GM18505 (cell line): ENCODE data around the gene ATP13A3.
"Not testable (repeated sequence)": the region's sequence is repeated elsewhere in the genome, so short reads cannot be mapped to it uniquely, and the experiment has no call there.

Experiments
- ATAC-seq: cut with Tn5 transposase; IDR thresholded peaks from one replicate; pipeline ENCODE4 v1.9.1; 2021; ENCODE audit not compliant: unreplicated experiment
- POLR2A ChIP-seq: IDR thresholded peaks from 4 replicates; pipeline ENCODE4 v1.6.1; 2011; ENCODE audit warnings: borderline replicate concordance; ENCODE audit not compliant: insufficient read depth, insufficient read length; ENCODE audit errors: extremely low read depth

The ATP13A3 gene

DNA sequence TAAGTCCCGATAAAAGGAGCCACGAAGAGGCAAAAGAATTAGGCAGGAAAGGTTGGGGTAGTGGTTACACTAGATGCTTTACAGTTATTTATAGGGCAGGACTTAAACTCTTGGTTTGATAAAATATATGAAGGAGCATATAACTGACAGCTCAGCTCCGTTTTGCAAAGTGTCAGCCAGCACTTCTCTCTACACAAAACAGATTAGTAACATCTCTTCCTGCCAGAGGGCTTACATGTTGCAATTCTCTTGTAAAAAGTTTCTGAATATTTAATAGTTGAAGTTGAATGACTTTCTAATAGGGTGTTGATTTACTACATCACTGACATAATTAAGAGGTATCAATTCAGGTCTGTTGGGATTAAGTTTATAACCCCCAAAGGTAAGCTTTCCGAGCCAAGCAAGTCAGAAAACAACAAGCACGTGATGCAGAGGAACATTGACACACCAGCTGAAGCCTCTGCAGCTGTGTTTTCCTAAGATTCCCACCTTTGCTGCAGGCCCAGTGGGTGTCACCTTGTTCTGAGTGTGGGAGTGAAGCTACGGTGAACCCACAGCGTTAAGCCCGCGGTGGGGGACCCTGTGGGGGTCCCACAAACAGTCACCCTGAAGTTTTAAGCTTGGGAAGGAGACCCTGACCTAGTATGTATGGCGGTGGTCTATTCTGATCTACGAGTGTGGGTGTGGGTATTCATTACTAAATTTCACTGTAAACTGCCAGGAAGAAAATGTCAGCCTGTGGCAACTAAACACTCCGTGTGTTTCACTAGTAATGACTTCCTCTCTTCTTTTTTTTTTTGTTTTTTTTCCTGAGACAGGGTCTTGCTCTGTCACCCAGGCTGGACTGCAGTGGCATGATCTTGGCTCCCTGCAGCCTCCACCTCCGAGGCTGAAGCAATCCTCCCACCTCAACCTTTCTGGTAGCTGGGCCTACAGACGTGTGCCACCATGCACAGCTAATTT lies 22.0 kb upstream of the ATP13A3 start:
- TF ChIP-seq POLR2A = no peak
- no peak for ATAC-seq

GRCh38 chr3:194507571-194507970 lies 20.8 kb upstream of the ATP13A3 start:
- ATAC-seq = no peak
- TF ChIP-seq POLR2A = no peak

DNA sequence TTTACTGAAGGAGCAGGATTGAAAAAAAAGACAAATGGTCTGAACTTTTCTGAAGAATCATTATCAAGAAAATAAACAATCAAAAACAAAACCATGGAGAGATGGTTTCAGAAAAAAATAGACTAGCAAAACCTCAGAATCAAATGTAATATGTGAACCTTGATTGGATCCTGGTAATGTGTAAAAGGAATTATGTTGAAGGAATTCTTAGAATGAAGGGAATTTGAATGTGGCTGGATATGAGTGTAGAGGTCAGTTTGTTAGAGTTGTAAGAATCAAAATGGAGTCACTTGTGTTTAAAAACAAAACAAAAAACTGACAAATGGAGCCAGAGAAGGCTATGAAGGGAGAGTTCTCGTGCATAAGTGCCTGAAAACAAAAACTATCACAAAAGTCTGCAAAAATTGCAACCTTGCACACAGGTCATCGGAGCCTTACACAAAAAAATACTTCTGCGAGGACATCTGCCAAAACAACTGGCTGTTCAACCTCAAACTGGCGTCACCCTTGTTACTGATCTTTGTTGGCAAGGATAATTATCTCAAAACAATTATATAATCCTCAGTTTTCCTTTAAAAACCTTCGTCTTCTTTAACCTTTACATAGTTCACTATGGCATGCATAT lies 19.1 kb upstream of the ATP13A3 start:
- ATAC-seq = no peak
- no peak for TF ChIP-seq POLR2A

- no peak for ATAC-seq
- no peak for TF ChIP-seq POLR2A
These were observed 18.1 kb upstream of the ATP13A3 start for GRCh38 chr3:194504861-194505260.

- TF ChIP-seq POLR2A = no peak
- no peak for ATAC-seq
These were observed 17.3 kb upstream of the ATP13A3 start for GRCh38 chr3:194504146-194504545.

GRCh38 chr3:194503081-194503531 lies 16.3 kb upstream of the ATP13A3 start:
- ATAC-seq = no peak
- no peak for TF ChIP-seq POLR2A

GRCh38 chr3:194500198-194500597 lies 13.4 kb upstream of the ATP13A3 start:
- no peak for ATAC-seq
- TF ChIP-seq POLR2A = no peak

DNA sequence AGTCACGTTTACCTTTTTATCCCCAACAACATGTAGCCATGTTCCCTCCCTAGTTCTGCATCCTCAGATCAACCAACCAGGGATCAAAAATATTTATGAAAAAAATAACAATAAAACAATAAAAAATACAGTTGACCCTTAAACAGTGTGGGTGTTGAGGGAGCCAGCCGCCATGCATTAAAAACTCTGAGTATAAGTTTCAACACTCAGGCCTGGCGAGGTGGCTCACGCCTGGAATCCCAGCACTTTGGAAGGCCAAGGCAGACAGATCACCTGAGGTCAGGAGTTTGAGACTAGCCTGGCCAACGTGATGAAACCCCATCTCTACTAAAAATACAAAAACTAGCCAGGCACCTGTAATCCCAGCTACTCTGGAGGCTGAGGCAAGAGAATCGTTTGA lies 12.7 kb upstream of the ATP13A3 start:
- ATAC-seq = not testable (repeated sequence)

DNA sequence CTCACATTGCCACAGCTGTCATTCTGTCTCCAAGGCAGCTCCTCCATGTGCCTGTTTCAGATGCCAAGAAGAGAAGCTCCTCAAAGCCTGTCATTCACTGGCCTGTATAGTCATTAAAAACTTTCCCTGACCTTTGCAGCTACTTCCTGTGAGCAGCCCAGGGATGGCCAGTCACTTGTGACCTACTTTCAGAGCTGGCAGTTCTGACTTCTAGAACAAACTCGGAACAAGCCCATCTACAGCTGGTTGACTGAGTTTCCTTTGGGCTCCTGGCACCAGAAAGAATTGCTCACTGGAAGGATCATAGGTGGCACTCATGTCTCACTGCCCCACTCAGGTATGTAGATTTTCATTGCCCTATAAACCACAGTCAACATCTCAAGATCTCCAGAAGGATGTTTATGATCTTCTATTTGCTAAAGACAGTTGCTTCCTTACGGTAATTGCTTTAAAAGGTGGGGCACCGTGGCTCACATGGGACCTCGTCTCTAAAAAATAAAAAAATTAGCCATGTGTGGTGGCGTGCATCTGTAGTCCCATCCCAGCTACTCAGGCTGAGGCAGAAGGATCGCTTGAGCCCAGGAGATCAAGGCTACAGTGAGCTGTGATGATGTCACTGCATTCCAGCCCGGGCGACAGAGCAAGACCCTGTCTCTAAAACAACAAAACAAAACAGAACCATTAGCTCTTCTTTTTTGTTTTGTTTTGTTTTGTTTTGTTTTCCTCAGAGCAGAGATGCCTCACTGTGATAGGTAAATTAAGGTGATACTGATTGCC lies 11.2 kb upstream of the ATP13A3 start:
- ATAC-seq = no peak
- TF ChIP-seq POLR2A = no peak

DNA sequence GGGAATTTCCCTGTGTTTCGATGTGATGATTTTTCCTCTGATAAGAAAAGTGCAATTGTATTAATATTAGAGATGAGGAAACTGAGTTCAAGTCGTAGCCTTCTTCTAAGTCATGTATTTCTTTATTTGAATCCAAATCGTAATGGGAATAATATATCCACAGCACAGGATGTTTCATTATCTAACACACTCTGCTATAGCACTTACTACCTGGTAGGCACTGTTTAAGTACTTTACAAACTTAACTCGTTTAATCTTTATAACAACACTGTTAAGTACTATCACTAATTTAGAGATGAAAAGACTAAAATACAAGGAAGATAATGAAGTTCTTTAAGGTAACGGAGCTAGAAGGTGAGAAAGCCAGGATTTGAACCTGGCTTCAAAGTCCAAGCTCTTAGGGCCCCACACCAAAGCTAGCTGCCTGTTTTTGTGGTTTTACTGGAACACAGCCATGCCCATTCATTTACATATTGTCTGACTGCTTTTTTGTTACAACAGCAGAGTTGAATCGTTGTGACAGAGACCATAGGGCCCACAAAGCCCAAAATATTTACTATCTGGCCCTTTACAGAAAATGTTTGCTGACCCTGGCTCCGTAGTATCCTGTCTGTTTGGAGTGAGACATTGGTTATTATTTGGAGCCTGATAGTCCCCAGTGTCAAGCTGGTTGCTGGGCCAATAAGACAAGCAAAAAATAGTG lies 9.6 kb upstream of the ATP13A3 start:
- no peak for TF ChIP-seq POLR2A
- no peak for ATAC-seq

DNA sequence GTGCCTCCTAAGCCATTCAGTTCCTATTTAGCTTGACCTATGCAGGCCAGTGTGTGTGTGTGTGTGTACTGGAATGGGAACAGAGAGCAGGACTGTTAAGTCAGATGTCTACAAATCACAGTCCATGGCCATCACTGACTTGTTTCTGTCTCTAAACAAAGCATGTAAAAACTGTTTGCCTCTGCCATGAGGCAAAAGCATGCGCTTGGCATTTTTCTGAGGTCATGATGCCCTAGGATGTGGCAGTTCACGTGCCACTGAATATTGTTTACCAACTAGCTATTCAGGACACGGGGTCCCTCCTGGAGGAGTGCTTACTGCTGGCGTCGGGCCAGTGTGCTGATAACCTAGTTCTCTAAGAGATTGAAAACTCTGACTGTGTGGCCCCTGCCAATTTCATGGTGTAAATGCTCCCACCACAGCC lies 8.2 kb upstream of the ATP13A3 start:
- TF ChIP-seq POLR2A = no peak
- no peak for ATAC-seq

GRCh38 chr3:194493995-194494927 lies 7.5 kb upstream of the ATP13A3 start:
- not testable (repeated sequence) for ATAC-seq
